Epithelial cell of proximal tubule (primary cell): Measurements from ENCODE around the gene TBXA2R. TPM values are rescaled to one million over a fixed set of nuclear protein-coding genes. Genes with fewer than 3 reads are reported as not detected.

ENCODE experiments used
- DNase-seq: peaks from one replicate; pipeline ENCODE4 v3.0.0-alpha.2; 2011; ENCODE audit warnings: low read depth
- H3K4me3 ChIP-seq: 2 replicates; pipeline ENCODE4 v1.5.1; 2011; ENCODE audit warnings: low read depth, mild to moderate bottlenecking, low read length
- CTCF ChIP-seq: conservative IDR thresholded peaks from 2 replicates; pipeline ENCODE4 v1.5.1; 2012; ENCODE audit warnings: low read depth, mild to moderate bottlenecking, low read length
- total RNA-seq: library from RNA; depleted of rRNA; stranded (reverse); fragments of >200 nt; gene quantifications from 2 replicates; pipeline ENCODE4 v1.2.3, GENCODE V29; 2015

The TBXA2R gene
- total RNA-seq, 1 donor from 2014 or later: 0.17 TPM

- DNase-seq: no peak
- H3K4me3 ChIP-seq: no peak overlapping the region
- TF ChIP-seq CTCF: no peak
Observed at GRCh38 chr19:3548606-3549005, 58.1 kb downstream of the TBXA2R start.

- DNase-seq: no peak
- H3K4me3 ChIP-seq: no peak overlapping the region
- no peak for TF ChIP-seq CTCF
Observed at GRCh38 chr19:3547767-3548282, 58.9 kb downstream of the TBXA2R start.

- H3K4me3 ChIP-seq: no peak overlapping the region
- no peak for DNase-seq
- peak; percentile 64 for TF ChIP-seq CTCF
Observed at GRCh38 chr19:3547301-3547731, 59.4 kb downstream of the TBXA2R start.

- H3K4me3 ChIP-seq: no peak overlapping the region
- no peak for TF ChIP-seq CTCF
- DNase-seq: no peak
Observed at GRCh38 chr19:3546119-3546518, 60.6 kb downstream of the TBXA2R start.

GRCh38 chr19:3545669-3546034 lies 61.0 kb downstream of the TBXA2R start:
- no peak for DNase-seq
- no peak for TF ChIP-seq CTCF
- H3K4me3 ChIP-seq: no peak overlapping the region

DNA sequence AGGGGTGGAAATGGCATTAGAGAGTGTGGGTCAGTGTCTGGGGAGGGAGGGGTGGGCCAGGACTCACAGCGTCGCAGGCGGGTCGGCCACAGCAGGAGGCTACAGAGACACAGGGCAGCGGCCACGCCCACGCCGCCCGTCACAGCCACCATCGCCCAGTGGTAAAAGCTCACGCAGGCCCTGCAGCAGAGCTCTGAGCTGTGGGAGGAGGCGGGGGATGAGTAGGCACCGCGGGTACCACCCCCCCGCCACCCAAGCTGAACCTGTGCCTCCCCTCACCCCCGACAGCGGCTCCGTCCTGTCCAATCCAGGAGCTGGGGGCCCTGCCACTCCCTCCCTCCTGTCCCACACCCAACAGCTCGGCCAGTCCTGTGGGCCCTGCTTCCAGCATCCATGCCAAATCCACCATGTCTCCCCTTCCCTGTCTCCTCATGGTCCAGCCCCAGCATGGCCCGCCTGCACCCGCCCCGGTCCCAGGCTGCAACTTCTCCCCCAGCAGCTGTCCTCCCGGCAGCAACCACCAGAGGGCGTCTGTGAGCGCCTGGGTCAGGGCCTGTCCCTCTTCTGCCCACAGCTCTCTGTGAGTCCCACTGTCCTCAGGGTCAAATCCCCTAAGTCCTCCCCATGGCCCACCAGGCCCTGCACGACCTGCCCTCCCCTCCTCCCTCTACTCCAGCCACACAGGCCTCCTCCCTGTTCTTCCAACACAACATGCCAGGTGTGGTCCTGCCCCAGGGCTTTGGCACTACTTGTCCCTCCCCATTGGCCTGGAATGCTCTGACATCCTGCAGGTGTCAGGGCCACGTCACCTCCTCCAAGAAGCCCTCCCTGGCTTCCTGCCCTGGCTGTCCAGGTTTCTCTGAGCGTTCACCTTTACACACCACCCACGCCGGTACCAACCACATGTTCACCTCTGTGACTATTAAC lies 61.7 kb downstream of the TBXA2R start:
- no peak for DNase-seq
- TF ChIP-seq CTCF: peak; percentile 84
- no peak overlapping the region for H3K4me3 ChIP-seq

Other genes starting within 250 kb of the TBXA2R start
- gene NFIC, start 240.3 kb downstream of the TBXA2R start, total RNA-seq: 16.8 and 31.2 TPM in 2 replicates
- 1.4 and 2.5 TPM in 2 replicates for gene SMIM24, start 126.3 kb downstream of the TBXA2R start, total RNA-seq
- gene SMIM44, start 123.4 kb downstream of the TBXA2R start, total RNA-seq: 1.0 TPM in 1 of 2 replicates, not detected in the other
- gene DOHH, start 106.2 kb downstream of the TBXA2R start, total RNA-seq: 28.1 and 36.7 TPM in 2 replicates
- gene FZR1, start 100.6 kb downstream of the TBXA2R start, total RNA-seq: 53.9 and 70.2 TPM in 2 replicates
- gene TEKTIP1, start 67.7 kb downstream of the TBXA2R start, total RNA-seq: not detected in 2 replicates
- gene MFSD12, start 49.3 kb downstream of the TBXA2R start, total RNA-seq: 238 and 260 TPM in 2 replicates
- 125 and 135 TPM in 2 replicates for gene HMG20B, start 33.9 kb downstream of the TBXA2R start, total RNA-seq
- not detected in 2 replicates for gene GIPC3, start 21.4 kb downstream of the TBXA2R start, total RNA-seq
- 35.0 and 38.9 TPM in 2 replicates for gene CACTIN, start 19.9 kb upstream of the TBXA2R start, total RNA-seq
- 11.7 and 20.4 TPM in 2 replicates for gene PIP5K1C, start 93.6 kb upstream of the TBXA2R start, total RNA-seq
- gene TJP3, start 101.5 kb upstream of the TBXA2R start, total RNA-seq: 1.9 and 3.8 TPM in 2 replicates
- 24.6 and 25.8 TPM in 2 replicates for gene APBA3, start 154.8 kb upstream of the TBXA2R start, total RNA-seq
- 102 and 105 TPM in 2 replicates for gene MRPL54, start 155.8 kb upstream of the TBXA2R start, total RNA-seq
- gene RAX2, start 165.4 kb upstream of the TBXA2R start, total RNA-seq: not detected in 2 replicates
- 0.29 TPM in 1 of 2 replicates, not detected in the other for gene MATK, start 179.5 kb upstream of the TBXA2R start, total RNA-seq